Upper lobe of left lung (tissue), 6 donors: Measurements from ENCODE around the gene CAMSAP1. TPM values are rescaled to one million over a fixed set of nuclear protein-coding genes. Genes with fewer than 3 reads are reported as not detected.
A peak's percentile ranks its signal among the peaks of the same experiment; 100 is the strongest.

Experiments
- ATAC-seq, 2 donors: fragments of 200-7000 bp; cut with Tn5 transposase; one replicate each; pipeline ENCODE4 v1.9.1; 2022; ENCODE audit warnings: mild to moderate bottlenecking in 2 of 2, moderate library complexity in 2 of 2; ENCODE audit not compliant: low FRiP score in 2 of 2
- DNase-seq, 2 donors: peaks; one replicate each; pipeline ENCODE4 v3.0.0-alpha.2; 2019 to 2020
- H3K27ac ChIP-seq, 4 donors: fragments of 200-600 bp; sonication (generic); one replicate each; pipeline ENCODE4 v1.5.1; 2016 to 2019
- H3K27me3 ChIP-seq, 4 donors: fragments of 200-600 bp; sonication (generic); one replicate each; pipeline ENCODE4 v1.5.1; 2017 to 2019
- H3K36me3 ChIP-seq, 4 donors: fragments of 200-600 bp; sonication (generic); one replicate each; pipeline ENCODE4 v1.5.1; 2016 to 2019
- H3K4me1 ChIP-seq, 4 donors: fragments of 200-600 bp; sonication (generic); one replicate each; pipeline ENCODE4 v1.5.1; 2018 to 2019
- H3K4me3 ChIP-seq, 4 donors: fragments of 200-600 bp; sonication (generic); one replicate each; pipeline ENCODE4 v1.5.1; 2017 to 2019; ENCODE audit warnings: mild to moderate bottlenecking in 2 of 4, moderate library complexity in 1 of 4
- H3K9me3 ChIP-seq, 4 donors: fragments of 200-600 bp; sonication (generic); one replicate each; pipeline ENCODE4 v1.5.1; 2018 to 2019
- CTCF ChIP-seq, 6 experiments: fragments of 450-650 bp in 4 of 6; fragments of 200-600 bp in 2 of 6; sonication (generic) in 2 of 6; IDR thresholded peaks; one replicate each; pipeline ENCODE4 v1.5.1; 2016 to 2019; ENCODE audit warnings: antibody characterized with exemption in 6 of 6
- EP300 ChIP-seq, 4 donors: sonication (generic); formaldehyde crosslinking; IDR thresholded peaks; one replicate each; pipeline ENCODE4 v1.5.1; 2017; ENCODE audit warnings: antibody characterized with exemption in 4 of 4, control low read depth in 2 of 4
- POLR2A ChIP-seq, 4 donors: fragments of 450-650 bp; IDR thresholded peaks; one replicate each; pipeline ENCODE4 v1.5.1; 2016 to 2017; ENCODE audit warnings: antibody characterized with exemption in 4 of 4, mild to moderate bottlenecking in 2 of 4
- POLR2AphosphoS5 ChIP-seq, 2 donors: sonication (generic); formaldehyde crosslinking; IDR thresholded peaks; one replicate each; pipeline ENCODE4 v1.5.1; 2017; ENCODE audit warnings: antibody characterized with exemption in 2 of 2
- WGBS, 2 donors: methylation state at CpG; one replicate each; pipeline ENCODE4 v1.1.5; 2017 to 2018; 5-methylcytosine and 5-hydroxymethylcytosine counted together
- total RNA-seq, 6 donors: library from RNA; depleted of rRNA in 4 of 6; stranded (reverse); fragments of >200 nt in 4 of 6; gene quantifications; one replicate each; pipeline versions ENCODE4 v1.1.0 to v1.2.1, GENCODE V29; 2016 to 2021
- donor health status: DM: no; HTN: no; CAD: no; lungs with moderate emphysema.
- donor health status: DM: no; HTN: yes; CAD: no; lungs with severe emphysema.

The CAMSAP1 gene
- total RNA-seq, 6 donors from 2014 or later, result 29.9 to 39.7 (median 34.1) TPM

- no peaks in the 10 kb centered on the region for H3K4me1 ChIP-seq
- H3K4me3 ChIP-seq, result no peak overlapping the region
- TF ChIP-seq POLR2A (IDR thresholded peaks at IDR 0.05), result no peak
- TF ChIP-seq POLR2AphosphoS5 (IDR thresholded peaks at IDR 0.05), result no peak
- no peak for TF ChIP-seq EP300 (IDR thresholded peaks at IDR 0.05)
- TF ChIP-seq CTCF (IDR thresholded peaks at IDR 0.05), result no peak
- no peaks in the 10 kb centered on the region for H3K9me3 ChIP-seq
- DNase-seq (no peak), ATAC-seq (no peak)
- WGBS, 2 donors, result 85 to 87% methylated on average over 11 of the region's 11 CpGs
- H3K27ac ChIP-seq, result no peak overlapping the region
- H3K27me3 ChIP-seq, result no peaks in the 10 kb centered on the region
- peaks cover 24 to 81% (median 57%) of the 10 kb centered on the region in 4 donors for H3K36me3 ChIP-seq
Measured at GRCh38 chr9:135811801-135812200, 95.5 kb downstream of the CAMSAP1 start.

- Histone ChIP-seq H3K27me3 (no peaks in the 10 kb centered on the region), H3K4me3 (no peak overlapping the region), H3K27ac (no peak overlapping the region), H3K36me3 (peaks cover 15 to 73% (median 49%) of the 10 kb centered on the region in 4 donors), H3K4me1 (no peaks in the 10 kb centered on the region), H3K9me3 (no peaks in the 10 kb centered on the region)
- WGBS, 2 donors, result 94 to 96% methylated on average over 21 to 23 of the region's 23 CpGs
- DNase-seq (no peak), ATAC-seq (no peak)
- no peak for TF ChIP-seq CTCF (IDR thresholded peaks at IDR 0.05)
- TF ChIP-seq POLR2AphosphoS5 (IDR thresholded peaks at IDR 0.05), result no peak
- no peak for TF ChIP-seq POLR2A (IDR thresholded peaks at IDR 0.05)
- TF ChIP-seq EP300 (IDR thresholded peaks at IDR 0.05), result no peak
Measured at GRCh38 chr9:135810806-135811575, 96.4 kb downstream of the CAMSAP1 start.

- Histone ChIP-seq H3K9me3 (no peaks in the 10 kb centered on the region), H3K27ac (no peak overlapping the region), H3K4me3 (no peak overlapping the region), H3K4me1 (no peaks in the 10 kb centered on the region), H3K36me3 (peaks cover 9 to 55% (median 32%) of the 10 kb centered on the region in 4 donors), H3K27me3 (no peaks in the 10 kb centered on the region)
- ATAC-seq (no peak), DNase-seq (no peak)
- WGBS, 2 donors, result 87 to 96% methylated on average over 10 of the region's 10 CpGs
- TF ChIP-seq POLR2A (IDR thresholded peaks at IDR 0.05), result no peak
- no peak for TF ChIP-seq POLR2AphosphoS5 (IDR thresholded peaks at IDR 0.05)
- no peak for TF ChIP-seq CTCF (IDR thresholded peaks at IDR 0.05)
- TF ChIP-seq EP300 (IDR thresholded peaks at IDR 0.05), result no peak
Measured at GRCh38 chr9:135809166-135809565, 98.2 kb downstream of the CAMSAP1 start.

DNA sequence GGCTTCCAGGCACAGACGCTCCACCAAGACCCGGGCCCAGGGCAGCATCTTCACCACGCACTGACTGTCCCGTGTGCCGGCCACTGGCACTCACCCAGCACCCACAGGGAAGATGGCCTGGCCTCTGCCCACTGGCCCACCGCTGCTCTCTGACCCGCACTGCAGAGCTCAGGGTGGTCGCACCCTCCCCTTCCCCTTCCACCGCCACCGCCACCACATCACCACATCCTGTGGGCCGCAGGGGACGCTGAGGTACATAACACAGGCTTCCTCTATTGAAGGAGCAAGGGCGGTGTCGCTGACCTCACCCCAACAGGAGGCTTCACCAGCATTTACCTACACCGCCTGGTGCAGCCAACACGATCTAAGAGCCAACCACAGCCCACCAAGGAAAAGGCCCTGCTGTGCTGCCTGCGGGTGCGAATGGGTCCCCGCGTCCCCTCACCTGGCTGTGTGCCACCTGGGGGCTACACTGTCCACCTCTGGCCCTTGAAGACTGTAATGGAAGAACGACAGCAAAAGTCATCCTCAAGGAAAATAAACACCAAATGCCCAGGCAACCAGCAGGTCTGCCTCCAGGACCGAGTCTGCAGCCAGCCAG is 101.8 kb downstream of the CAMSAP1 start:
- Histone ChIP-seq H3K4me3 (no peak overlapping the region), H3K9me3 (no peaks in the 10 kb centered on the region), H3K4me1 (no peaks in the 10 kb centered on the region), H3K27ac (no peak overlapping the region), H3K36me3 (peaks cover 0 to 19% (median 6%) of the 10 kb centered on the region in 4 donors), H3K27me3 (no peaks in the 10 kb centered on the region)
- peak in 1 of 2 donors; percentile 16 for ATAC-seq
- peak in 1 of 2 donors; percentile 51 for DNase-seq
- no peak for TF ChIP-seq POLR2A (IDR thresholded peaks at IDR 0.05)
- TF ChIP-seq POLR2AphosphoS5 (IDR thresholded peaks at IDR 0.05), result no peak
- TF ChIP-seq EP300 (IDR thresholded peaks at IDR 0.05), result no peak
- no peak for TF ChIP-seq CTCF (IDR thresholded peaks at IDR 0.05)
- 82 to 89% methylated on average over 5 to 22 of the region's 22 CpGs for WGBS, 2 donors
